Gastrocnemius medialis (tissue), 4 donors: ENCODE measurements around the gene INKA2. TPM values are rescaled to one million over a fixed set of nuclear protein-coding genes. Genes with fewer than 3 reads are reported as not detected.

Experiments used
- ATAC-seq, 2 donors: fragments of 150-250 bp; one replicate each; pipeline ENCODE4 v1.9.1; 2016
- DNase-seq, 2 donors: peaks; one replicate each; pipeline ENCODE4 v3.0.0-alpha.2; 2019
- H3K27ac ChIP-seq, 4 donors: fragments of 200-600 bp; sonication (generic); 1 replicate in 1 of 4; 2 replicates in 3 of 4; pipeline ENCODE4 v1.5.1; 2016 to 2018; ENCODE audit warnings: mild to moderate bottlenecking in 2 of 4, moderate library complexity in 1 of 4
- H3K27me3 ChIP-seq, 3 donors: fragments of 200-600 bp; sonication (generic) in 2 of 3; 1 replicate in 1 of 3; 2 replicates in 2 of 3; pipeline versions ENCODE4 v1.5.1 to v1.6.0; 2016 to 2019; ENCODE audit warnings: mild to moderate bottlenecking in 1 of 3, moderate library complexity in 1 of 3
- H3K36me3 ChIP-seq, 2 donors: fragments of 200-600 bp; sonication (generic) in 1 of 2; one replicate each; pipeline ENCODE4 v1.5.1; 2017 to 2018
- H3K4me1 ChIP-seq, 2 donors: fragments of 200-600 bp; sonication (generic) in 1 of 2; one replicate each; pipeline ENCODE4 v1.5.1; 2016 to 2017; ENCODE audit warnings: mild to moderate bottlenecking in 2 of 2
- H3K4me3 ChIP-seq, 4 donors: fragments of 200-600 bp; sonication (generic) in 3 of 4; 1 replicate in 1 of 4; 2 replicates in 3 of 4; pipeline ENCODE4 v1.5.1; 2016 to 2019; ENCODE audit warnings: mild to moderate bottlenecking in 2 of 4
- H3K9me3 ChIP-seq, 3 donors: fragments of 200-600 bp; sonication (generic) in 2 of 3; 1 replicate in 1 of 3; 2 replicates in 2 of 3; pipeline ENCODE4 v1.5.1; 2016 to 2019
- POLR2A ChIP-seq, 2 donors: fragments of 450-650 bp; IDR thresholded peaks; one replicate each; pipeline ENCODE4 v1.6.1; 2017; ENCODE audit warnings: antibody characterized with exemption in 2 of 2, mild to moderate bottlenecking in 2 of 2, moderate library complexity in 2 of 2
- in situ Hi-C, 4 donors: fragments of 200-750 bp; cut with MboI; loops; one replicate each; pipeline versions ENCODE4 v1.15.0 to v1.8.0; 2017; ENCODE audit warnings: low sequenced_read_pairs in 4 of 4
- intact Hi-C: fragments of 100-400 bp; cut with DNase I; formaldehyde crosslinking; loops from one replicate; pipeline ENCODE4 v1.15.1; 2023; ENCODE audit warnings: low total_unique reads
- total RNA-seq, 4 donors: library from RNA; depleted of rRNA; stranded (reverse); fragments of >200 nt; gene quantifications; one replicate each; pipeline versions ENCODE4 v1.1.0 to v1.2.3, GENCODE V29; 2016
- TF ChIP-seq, protein P1 (sequence below), 5 experiments: fragments of 450-650 bp in 3 of 5; fragments of 200-600 bp in 2 of 5; sonication (generic) in 2 of 5; IDR thresholded peaks in 4 of 5; conservative IDR thresholded peaks in 1 of 5; 1 replicate in 4 of 5; 2 replicates in 1 of 5; pipeline ENCODE4 v1.5.1; 2016 to 2019; ENCODE audit warnings: antibody characterized with exemption in 5 of 5, mild to moderate bottlenecking in 3 of 5, moderate library complexity in 3 of 5

INKA2 gene
- total RNA-seq, 4 donors from 2014 or later = 4.7 to 11.8 (median 5.1) TPM

DNA sequence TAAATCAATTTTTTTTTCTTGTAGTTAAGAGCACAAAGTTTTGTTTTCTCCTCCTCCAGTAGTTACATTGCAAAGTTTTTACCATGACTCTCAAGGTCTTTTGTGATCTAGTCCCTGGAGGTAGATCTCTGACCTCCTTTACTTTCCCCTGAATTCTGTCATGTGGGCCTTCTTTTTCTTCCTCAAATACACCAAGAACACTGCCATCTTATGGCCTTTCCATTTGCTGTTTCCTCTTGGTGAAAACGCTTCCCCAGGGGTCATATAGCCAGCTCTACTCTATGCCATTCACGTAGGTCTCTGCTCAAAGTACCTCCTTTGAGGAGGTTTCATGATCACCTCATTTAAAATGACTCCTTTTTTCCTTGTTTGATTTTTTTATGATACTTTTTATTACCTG lies 19.2 kb upstream of the INKA2 start:
- Histone ChIP-seq H3K4me1 (peaks cover 8 to 18% of the 10 kb centered on the region in 2 donors), H3K36me3 (peaks cover 3 to 43% of the 10 kb centered on the region in 2 donors), H3K27ac (no peak overlapping the region), H3K4me3 (no peak overlapping the region), H3K9me3 (no peaks in the 10 kb centered on the region), H3K27me3 (no peaks in the 10 kb centered on the region)
- DNase-seq (no peak), ATAC-seq (no peak)
- intact Hi-C loops (loop anchor here (5.0 kb wide), 1 partner anchor 136 kb away; no protein-coding TSS in a partner anchor), in situ Hi-C loops (loop anchor here in 3 of 4 donors (5.0 to 25.0 kb wide), 2 partner anchors 41 to 621 kb away; partner anchors contain the start of genes CEPT1 (in 2 of the 3) and DRAM2 (in 2 of the 3))
- TF ChIP-seq POLR2A (IDR thresholded peaks at IDR 0.05) = no peak
- TF ChIP-seq, protein P1, sequence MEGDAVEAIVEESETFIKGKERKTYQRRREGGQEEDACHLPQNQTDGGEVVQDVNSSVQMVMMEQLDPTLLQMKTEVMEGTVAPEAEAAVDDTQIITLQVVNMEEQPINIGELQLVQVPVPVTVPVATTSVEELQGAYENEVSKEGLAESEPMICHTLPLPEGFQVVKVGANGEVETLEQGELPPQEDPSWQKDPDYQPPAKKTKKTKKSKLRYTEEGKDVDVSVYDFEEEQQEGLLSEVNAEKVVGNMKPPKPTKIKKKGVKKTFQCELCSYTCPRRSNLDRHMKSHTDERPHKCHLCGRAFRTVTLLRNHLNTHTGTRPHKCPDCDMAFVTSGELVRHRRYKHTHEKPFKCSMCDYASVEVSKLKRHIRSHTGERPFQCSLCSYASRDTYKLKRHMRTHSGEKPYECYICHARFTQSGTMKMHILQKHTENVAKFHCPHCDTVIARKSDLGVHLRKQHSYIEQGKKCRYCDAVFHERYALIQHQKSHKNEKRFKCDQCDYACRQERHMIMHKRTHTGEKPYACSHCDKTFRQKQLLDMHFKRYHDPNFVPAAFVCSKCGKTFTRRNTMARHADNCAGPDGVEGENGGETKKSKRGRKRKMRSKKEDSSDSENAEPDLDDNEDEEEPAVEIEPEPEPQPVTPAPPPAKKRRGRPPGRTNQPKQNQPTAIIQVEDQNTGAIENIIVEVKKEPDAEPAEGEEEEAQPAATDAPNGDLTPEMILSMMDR (IDR thresholded peaks at IDR 0.05 in 4 of 5, conservative IDR thresholded peaks at IDR 0.05 in 1 of 5) = no peak

DNA sequence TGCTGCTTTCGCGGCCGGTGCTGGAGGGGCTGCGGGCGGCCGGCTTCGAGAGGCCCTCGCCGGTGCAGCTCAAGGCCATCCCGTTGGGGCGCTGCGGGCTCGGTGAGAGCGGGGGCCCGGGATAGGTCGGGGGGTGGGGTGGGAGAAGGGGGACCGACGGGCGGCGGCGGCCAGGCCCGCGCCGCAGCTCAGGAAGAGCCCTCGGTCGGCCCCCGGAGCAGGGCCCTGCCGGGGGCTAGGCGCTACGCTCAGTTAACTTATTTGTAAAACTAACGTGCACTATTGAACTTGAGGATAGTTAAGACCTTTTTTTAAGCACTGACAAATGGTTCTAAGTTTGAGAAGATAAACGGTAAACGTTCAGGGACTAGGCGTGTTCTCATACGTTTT lies 16.9 kb upstream of the INKA2 start:
- peak in 1 of 2 donors; percentile 25 for ATAC-seq
- peak overlapping the region; percentile 91 to 96 (median 92) for H3K27ac ChIP-seq
- no peaks in the 10 kb centered on the region for H3K27me3 ChIP-seq
- intact Hi-C loops (loop anchor here (1.0 to 5.0 kb wide), 2 partner anchors 12 to 134 kb away; no protein-coding TSS in a partner anchor), in situ Hi-C loops (loop anchor here in 3 of 4 donors (5.0 to 25.0 kb wide), 2 partner anchors 39 to 619 kb away; partner anchors contain the start of genes CEPT1 (in 2 of the 3) and DRAM2 (in 2 of the 3))
- TF ChIP-seq POLR2A (IDR thresholded peaks at IDR 0.05) = no peak
- TF ChIP-seq, protein P1 (IDR thresholded peaks at IDR 0.05 in 4 of 5, conservative IDR thresholded peaks at IDR 0.05 in 1 of 5) = no peak
- no peak for DNase-seq
- peak overlapping the region; percentile 81 to 99 (median 92) for H3K4me3 ChIP-seq
- H3K9me3 ChIP-seq = no peaks in the 10 kb centered on the region
- H3K36me3 ChIP-seq = peaks cover 3 to 20% of the 10 kb centered on the region in 2 donors
- peaks cover 8 to 18% of the 10 kb centered on the region in 2 donors for H3K4me1 ChIP-seq

DNA sequence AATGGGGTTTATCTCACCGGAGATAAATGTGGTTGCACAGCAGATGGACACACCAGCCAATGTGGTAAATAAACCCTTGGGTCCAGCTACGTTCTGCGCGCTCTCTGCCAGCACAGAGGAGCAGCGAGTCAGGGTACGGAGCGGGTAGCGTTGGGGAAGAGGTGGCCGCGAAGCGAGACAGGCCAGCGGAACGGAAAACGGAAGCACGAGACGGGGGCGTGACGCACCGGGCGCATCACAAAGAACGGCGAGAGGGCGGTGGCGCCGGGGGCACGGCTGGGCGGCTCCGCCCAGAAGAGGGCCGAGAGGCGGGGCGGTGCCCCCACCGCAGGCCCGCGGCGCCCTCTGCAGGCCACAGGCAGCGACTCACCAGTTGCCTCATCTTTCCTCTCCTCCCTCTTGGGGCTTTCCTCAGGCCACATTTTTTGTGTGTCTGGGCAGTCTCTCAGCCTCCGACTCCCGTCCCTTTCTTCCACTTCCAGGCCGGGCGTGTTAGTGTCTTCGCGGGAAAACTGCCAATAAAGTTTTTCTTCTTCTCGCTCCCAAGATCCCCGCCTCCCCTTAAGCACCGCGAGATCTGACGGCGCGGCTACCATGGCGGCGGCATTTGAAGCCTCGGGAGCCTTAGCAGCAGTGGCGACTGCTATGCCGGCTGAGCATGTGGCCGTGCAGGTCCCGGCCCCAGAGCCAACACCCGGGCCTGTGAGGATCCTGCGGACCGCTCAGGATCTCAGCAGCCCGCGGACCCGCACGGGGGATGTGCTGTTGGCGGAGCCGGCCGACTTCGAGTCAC lies 16.3 kb upstream of the INKA2 start, which contains the start of gene DDX20:
TSS of gene DDX20 (plus strand) at position 571 of the 793 bp plus-strand sequence. CDS start at position 595, 24 bp downstream.
- TF ChIP-seq POLR2A (IDR thresholded peaks at IDR 0.05) = peak; percentile 39 to 52
- TF ChIP-seq, protein P1 (IDR thresholded peaks at IDR 0.05 in 4 of 5, conservative IDR thresholded peaks at IDR 0.05 in 1 of 5) = peak; percentile 80 to 99 (median 98)
- in situ Hi-C loops = loop anchor here in 3 of 4 donors (5.0 to 25.0 kb wide), 2 partner anchors 38 to 618 kb away; partner anchors contain the start of genes CEPT1 (in 2 of the 3) and DRAM2 (in 2 of the 3)
- ATAC-seq (peak; percentile 94 to 95), DNase-seq (peak; percentile 89)
- intact Hi-C loops = loop anchor here (1.0 to 5.0 kb wide), 6 partner anchors 13 to 306 kb away; partner anchors contain the start of genes ATP5PB and WDR77
- peaks cover 8 to 18% of the 10 kb centered on the region in 2 donors for H3K4me1 ChIP-seq
- no peaks in the 10 kb centered on the region for H3K27me3 ChIP-seq
- H3K9me3 ChIP-seq = no peaks in the 10 kb centered on the region
- H3K4me3 ChIP-seq = peak within 1 kb of the TSS; percentile 81 to 99 (median 92)
- H3K36me3 ChIP-seq = peaks cover 0 to 14% of the 10 kb centered on the region in 2 donors
- peak within 1 kb of the TSS; percentile 91 to 96 (median 92) for H3K27ac ChIP-seq

DNA sequence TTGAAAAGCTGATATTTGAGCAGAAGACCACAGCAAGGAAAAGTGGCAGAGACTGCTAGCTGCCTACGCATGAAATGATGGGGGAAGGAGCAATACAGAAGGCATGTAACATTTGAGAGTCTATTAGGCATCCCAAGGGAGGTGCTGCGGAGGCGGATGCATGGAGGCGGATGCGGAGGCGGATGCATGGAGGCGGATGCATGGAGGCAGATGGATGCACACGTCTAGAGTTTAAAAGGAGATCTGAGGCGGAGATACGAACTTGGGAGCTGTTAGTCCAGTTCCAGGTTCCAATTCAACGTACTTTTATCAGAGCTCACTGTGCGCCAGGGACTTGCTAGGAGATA lies 15.8 kb upstream of the INKA2 start:
- intact Hi-C loops = loop anchor here (1.0 to 5.0 kb wide), 5 partner anchors 15 to 306 kb away; partner anchors contain the start of genes ATP5PB and WDR77

More for the DNA sequence above, 15.8 kb upstream of the INKA2 start:
- Histone ChIP-seq H3K27ac (peak overlapping the region; percentile 91 to 96 (median 92)), H3K4me1 (peaks cover 8 to 18% of the 10 kb centered on the region in 2 donors), H3K4me3 (peak overlapping the region; percentile 81 to 99 (median 92)), H3K9me3 (no peaks in the 10 kb centered on the region), H3K27me3 (no peaks in the 10 kb centered on the region), H3K36me3 (peaks cover 0 to 9% of the 10 kb centered on the region in 2 donors)
- TF ChIP-seq, protein P1 (IDR thresholded peaks at IDR 0.05 in 4 of 5, conservative IDR thresholded peaks at IDR 0.05 in 1 of 5) = no peak
- TF ChIP-seq POLR2A (IDR thresholded peaks at IDR 0.05) = no peak
- DNase-seq (no peak), ATAC-seq (peak; percentile 13 to 15)
- in situ Hi-C loops = loop anchor here in 3 of 4 donors (5.0 to 25.0 kb wide), 2 partner anchors 38 to 618 kb away; partner anchors contain the start of genes CEPT1 (in 2 of the 3) and DRAM2 (in 2 of the 3)
